Measurements from ENCODE around the gene TMEM184B. TPM values are rescaled to one million over a fixed set of nuclear protein-coding genes. Genes with fewer than 3 reads are reported as not detected.
A peak's percentile ranks its signal among the peaks of the same experiment; 100 is the strongest.

The TMEM184B gene
- total RNA-seq, 6 experiments from 2014 or later: 104 to 125 (median 111) TPM

DNA sequence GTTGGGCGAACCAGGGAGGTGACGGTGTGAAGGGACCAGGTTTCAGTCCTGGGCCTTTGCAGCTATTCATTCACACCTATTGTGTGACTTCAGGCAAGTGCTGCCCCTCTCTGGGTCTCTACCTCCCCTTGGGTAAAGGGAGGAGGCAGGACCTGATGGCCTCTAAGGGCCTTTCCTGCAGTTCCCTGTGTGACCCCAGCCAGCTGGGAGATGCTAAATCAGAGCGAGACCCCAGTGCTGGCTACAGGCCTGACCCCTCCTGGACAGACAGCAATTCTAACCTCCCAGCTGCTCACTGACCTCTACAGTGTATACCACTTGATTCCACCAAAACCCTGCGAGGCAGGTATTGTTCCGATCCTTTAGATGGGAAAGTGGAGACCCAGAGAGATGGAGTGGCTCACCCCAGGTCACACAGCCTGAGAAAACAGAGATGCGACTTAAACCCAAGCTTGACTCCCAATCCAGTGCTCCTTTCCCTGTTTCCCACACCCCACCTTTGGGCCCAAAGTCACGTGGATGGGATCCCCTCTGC is 64.8 kb downstream of the TMEM184B start:
- no peak for TF ChIP-seq CTCF (IDR thresholded peaks at IDR 0.05)

GRCh38 chr22:38205261-38206128 is 67.3 kb downstream of the TMEM184B start:
- Mint-ChIP-seq H3K36me3 (ENCODE audit: low read depth) (peaks cover 10% of the 10 kb centered on the region; the same call in 1 of the 2 replicates), H3K4me3 (peak overlapping the region; percentile 93)
- TF ChIP-seq CTCF (IDR thresholded peaks at IDR 0.05): no peak

More for the DNA sequence above, 64.8 kb downstream of the TMEM184B start:
- H3K27me3 Mint-ChIP-seq (ENCODE audit: insufficient read depth): peaks cover 27% of the 10 kb centered on the region
- peaks cover 14% of the 10 kb centered on the region; the same call in 1 of the 2 replicates for H3K36me3 Mint-ChIP-seq (ENCODE audit: low read depth)
- peak overlapping the region; percentile 21 for H3K27ac Mint-ChIP-seq
- peaks cover 43% of the 10 kb centered on the region for H3K4me1 Mint-ChIP-seq (ENCODE audit: low read depth)
- no peak for DNase-seq
- 0 out of 2 replicates have a peak overlapping the region, but pooled peaks have one; percentile 17 for H3K4me3 Mint-ChIP-seq
- H3K9me3 Mint-ChIP-seq: no peaks in the 10 kb centered on the region; the same call in 1 of the 2 replicates

DNA sequence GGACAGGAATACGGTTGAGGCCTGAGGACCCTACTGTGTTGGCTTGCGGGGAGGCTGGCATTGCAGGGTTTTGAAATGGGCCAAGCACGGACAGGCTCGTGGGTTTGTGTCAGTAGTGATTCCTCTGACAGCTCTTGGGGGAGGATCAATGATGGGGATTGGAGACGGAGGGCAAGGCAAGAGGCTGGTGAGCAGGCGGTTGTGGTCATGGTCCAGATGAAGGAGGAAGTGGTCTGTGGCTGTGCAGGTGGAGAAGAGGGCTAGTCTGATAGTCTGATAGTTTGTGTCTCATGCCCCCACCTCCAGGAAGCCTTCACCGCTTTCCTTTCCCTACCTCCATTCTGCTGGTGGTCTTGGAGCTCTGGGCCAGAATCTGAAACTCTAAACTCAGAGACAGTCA is 68.0 kb downstream of the TMEM184B start:
- Mint-ChIP-seq H3K9me3 (no peaks in the 10 kb centered on the region; the same call in 1 of the 2 replicates), H3K4me1 (ENCODE audit: low read depth) (peaks cover 46% of the 10 kb centered on the region), H3K4me3 (peak overlapping the region; percentile 93), H3K36me3 (ENCODE audit: low read depth) (peaks cover 5% of the 10 kb centered on the region; the same call in 1 of the 2 replicates), H3K27ac (peak overlapping the region; percentile 92), H3K27me3 (ENCODE audit: insufficient read depth) (peaks cover 23% of the 10 kb centered on the region)
- DNase-seq: no peak
- TF ChIP-seq CTCF (IDR thresholded peaks at IDR 0.05): no peak

More at GRCh38 chr22:38205261-38206128, 67.3 kb downstream of the TMEM184B start:
- Mint-ChIP-seq H3K9me3 (no peaks in the 10 kb centered on the region; the same call in 1 of the 2 replicates), H3K27me3 (ENCODE audit: insufficient read depth) (peaks cover 24% of the 10 kb centered on the region), H3K4me1 (ENCODE audit: low read depth) (peaks cover 46% of the 10 kb centered on the region), H3K27ac (peak overlapping the region; percentile 92)
- peak; percentile 79 for DNase-seq

DNA sequence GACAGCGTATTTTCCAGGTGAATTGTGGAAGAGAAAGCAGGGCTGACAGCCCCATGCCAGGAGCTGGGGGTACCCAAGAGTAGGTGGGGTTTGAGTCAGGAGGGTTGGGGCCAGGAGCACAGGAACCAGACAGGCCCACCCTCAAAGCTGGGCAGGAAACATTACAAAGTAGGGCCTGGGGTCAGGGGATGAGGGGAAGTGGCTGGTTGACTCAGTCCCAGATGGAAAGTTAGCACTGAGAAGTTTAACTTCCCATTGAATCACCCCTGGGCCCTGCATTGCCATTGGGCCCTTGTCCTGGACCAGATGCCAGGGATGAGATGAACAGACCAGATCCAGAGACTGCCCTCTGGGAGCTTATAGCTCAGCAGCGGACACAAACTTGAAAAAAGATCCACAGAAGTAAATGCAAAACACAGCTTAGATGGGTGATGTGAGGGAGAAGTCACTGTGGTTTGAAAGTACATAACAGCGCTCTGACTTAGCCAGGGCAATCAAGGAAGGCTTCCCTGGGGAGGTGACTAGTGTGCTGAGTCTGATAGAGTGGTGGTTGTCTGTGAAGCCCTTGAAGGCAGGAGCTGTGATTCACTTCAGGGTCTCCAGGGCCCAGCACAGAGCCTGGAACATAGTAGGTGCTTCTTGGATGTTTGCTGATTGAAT is 68.8 kb downstream of the TMEM184B start:
- peak overlapping the region; percentile 92 for H3K27ac Mint-ChIP-seq
- H3K4me3 Mint-ChIP-seq: peak overlapping the region; percentile 93
- peaks cover 46% of the 10 kb centered on the region for H3K4me1 Mint-ChIP-seq (ENCODE audit: low read depth)
- peaks cover 20% of the 10 kb centered on the region for H3K27me3 Mint-ChIP-seq (ENCODE audit: insufficient read depth)
- no peak for TF ChIP-seq CTCF (IDR thresholded peaks at IDR 0.05)
- H3K36me3 Mint-ChIP-seq (ENCODE audit: low read depth): peaks cover 5% of the 10 kb centered on the region; the same call in 1 of the 2 replicates
- DNase-seq: no peak
- H3K9me3 Mint-ChIP-seq: no peaks in the 10 kb centered on the region; the same call in 1 of the 2 replicates

- peaks cover 5% of the 10 kb centered on the region; the same call in 1 of the 2 replicates for H3K36me3 Mint-ChIP-seq (ENCODE audit: low read depth)
- no peak for DNase-seq
- TF ChIP-seq CTCF (IDR thresholded peaks at IDR 0.05): no peak
- H3K27me3 Mint-ChIP-seq (ENCODE audit: insufficient read depth): peaks cover 15% of the 10 kb centered on the region
- H3K4me1 Mint-ChIP-seq (ENCODE audit: low read depth): peaks cover 46% of the 10 kb centered on the region
- peak overlapping the region; percentile 92 for H3K27ac Mint-ChIP-seq
- peak overlapping the region; percentile 93 for H3K4me3 Mint-ChIP-seq
- H3K9me3 Mint-ChIP-seq: no peaks in the 10 kb centered on the region; the same call in 1 of the 2 replicates
Measured at GRCh38 chr22:38203090-38203810, 69.6 kb downstream of the TMEM184B start.
